Mesodermal cell (in vitro differentiated cells): ENCODE data around the gene TUBE1. TPM values are rescaled to one million over a fixed set of nuclear protein-coding genes. Genes with fewer than 3 reads are reported as not detected.

Experiments used
- H3K27ac ChIP-seq: 2 replicates; pipeline ENCODE4 v1.7.0; 2013; ENCODE audit warnings: mild to moderate bottlenecking, low read depth, low read length, moderate library complexity; ENCODE audit not compliant: severe bottlenecking
- H3K36me3 ChIP-seq: 2 replicates; pipeline ENCODE4 v1.7.1; 2013; ENCODE audit warnings: mild to moderate bottlenecking, low read length, moderate library complexity; ENCODE audit not compliant: control insufficient read depth, insufficient read depth
- H3K4me1 ChIP-seq: one replicate; pipeline ENCODE4 v1.7.1; 2013; ENCODE audit warnings: mild to moderate bottlenecking, low read length; ENCODE audit not compliant: insufficient read depth, control insufficient read depth, poor library complexity, severe bottlenecking
- H3K4me3 ChIP-seq: 2 replicates; pipeline ENCODE4 v1.7.0; 2013; ENCODE audit warnings: low read length, control low read depth, mild to moderate bottlenecking; ENCODE audit not compliant: insufficient read depth, poor library complexity, severe bottlenecking; ENCODE audit errors: extremely low read depth
- H3K9me3 ChIP-seq: 2 replicates; pipeline ENCODE4 v1.7.1; 2013; ENCODE audit warnings: mild to moderate bottlenecking, low read length, moderate library complexity; ENCODE audit not compliant: control insufficient read depth
- WGBS, 2 experiments: methylation state at CpG; one replicate each; pipeline ENCODE4 v1.1.5; 2013; ENCODE audit warnings: missing lambda C conversion rate in 2 of 2; ENCODE audit not compliant: insufficient coverage in 2 of 2; 5-methylcytosine and 5-hydroxymethylcytosine counted together
- polyA plus RNA-seq, 2 experiments: library from polyadenylated mRNA; stranded (reverse); fragments of 50-300 nt; gene quantifications; one replicate each; pipeline ENCODE4 v1.2.3, GENCODE V29; 2013

The TUBE1 gene
- polyA plus RNA-seq (2013, experiment 1 of 2): 18.4 TPM
- polyA plus RNA-seq (2013, experiment 2 of 2): 21.7 TPM

GRCh38 chr6:112087136-112087911 is at the start of gene TUBE1, which contains the start of gene FAM229B:
TSS of gene TUBE1 (minus strand) at chr6:112087482. CDS start at chr6:112087434, 48 bp downstream.
TSS of gene FAM229B (plus strand) at chr6:112087591. CDS start at chr6:112099284, 11,693 bp downstream.
- peaks cover 11% of the 10 kb centered on the region for H3K36me3 ChIP-seq
- H3K4me3 ChIP-seq: peak within 1 kb of the TSS; percentile 81
- H3K4me1 ChIP-seq: peaks cover 3% of the 10 kb centered on the region
- H3K27ac ChIP-seq: peak within 1 kb of the TSS; percentile 78
- WGBS, 2 experiments: 0 to 1% methylated on average over 50 to 57 of the region's 60 CpGs
- no peaks in the 10 kb centered on the region for H3K9me3 ChIP-seq

- Histone ChIP-seq H3K4me3 (no peak overlapping the region), H3K4me1 (no peaks in the 10 kb centered on the region), H3K36me3 (no peaks in the 10 kb centered on the region), H3K27ac (no peak overlapping the region), H3K9me3 (no peaks in the 10 kb centered on the region)
- 57 to 83% methylated on average over 1 of the region's 3 CpGs for WGBS, 2 experiments
Observed at GRCh38 chr6:112130878-112131277, 43.6 kb upstream of the TUBE1 start.

GRCh38 chr6:112128208-112128607 is 40.9 kb upstream of the TUBE1 start:
- no peak overlapping the region for H3K27ac ChIP-seq
- no peaks in the 10 kb centered on the region for H3K9me3 ChIP-seq
- H3K36me3 ChIP-seq: no peaks in the 10 kb centered on the region
- no peaks in the 10 kb centered on the region for H3K4me1 ChIP-seq
- H3K4me3 ChIP-seq: no peak overlapping the region
- WGBS, 2 experiments: 95 to 100% methylated on average over 3 to 5 of the region's 5 CpGs

GRCh38 chr6:112123982-112124381 is 36.7 kb upstream of the TUBE1 start:
- no peaks in the 10 kb centered on the region for H3K36me3 ChIP-seq
- no peak overlapping the region for H3K4me3 ChIP-seq
- no peaks in the 10 kb centered on the region for H3K9me3 ChIP-seq
- WGBS, 2 experiments: 100% methylated on average over 1 of the region's 1 CpG; no CpG with 5 or more reads in 1 of the 2 experiments
- no peaks in the 10 kb centered on the region for H3K4me1 ChIP-seq
- H3K27ac ChIP-seq: no peak overlapping the region

GRCh38 chr6:112122756-112123155 is 35.5 kb upstream of the TUBE1 start:
- H3K4me3 ChIP-seq: no peak overlapping the region
- 83 to 100% methylated on average over 1 of the region's 2 CpGs for WGBS, 2 experiments
- H3K36me3 ChIP-seq: no peaks in the 10 kb centered on the region
- no peaks in the 10 kb centered on the region for H3K9me3 ChIP-seq
- H3K27ac ChIP-seq: no peak overlapping the region
- H3K4me1 ChIP-seq: no peaks in the 10 kb centered on the region

- no peak overlapping the region for H3K4me3 ChIP-seq
- no peak overlapping the region for H3K27ac ChIP-seq
- no peaks in the 10 kb centered on the region for H3K9me3 ChIP-seq
- peaks cover 5% of the 10 kb centered on the region for H3K4me1 ChIP-seq
- H3K36me3 ChIP-seq: no peaks in the 10 kb centered on the region
Observed at GRCh38 chr6:112118034-112118433, 30.8 kb upstream of the TUBE1 start.

GRCh38 chr6:112117554-112117953 is 30.3 kb upstream of the TUBE1 start:
- Histone ChIP-seq H3K4me1 (peaks cover 5% of the 10 kb centered on the region), H3K4me3 (no peak overlapping the region), H3K27ac (no peak overlapping the region), H3K36me3 (no peaks in the 10 kb centered on the region), H3K9me3 (no peaks in the 10 kb centered on the region)
- 67 to 100% methylated on average over 1 of the region's 1 CpG for WGBS, 2 experiments

- Histone ChIP-seq H3K27ac (no peak overlapping the region), H3K4me1 (peaks cover 5% of the 10 kb centered on the region), H3K9me3 (no peaks in the 10 kb centered on the region), H3K36me3 (no peaks in the 10 kb centered on the region), H3K4me3 (no peak overlapping the region)
- no CpG with 5 or more reads among the region's 1 CpG for WGBS, 2 experiments
Observed at GRCh38 chr6:112116221-112116620, 28.9 kb upstream of the TUBE1 start.

GRCh38 chr6:112114577-112115223 is 27.4 kb upstream of the TUBE1 start:
- WGBS, 2 experiments: 100% methylated on average over 1 of the region's 3 CpGs; no CpG with 5 or more reads in 1 of the 2 experiments
- Histone ChIP-seq H3K4me1 (peaks cover 5% of the 10 kb centered on the region), H3K36me3 (no peaks in the 10 kb centered on the region), H3K27ac (no peak overlapping the region), H3K4me3 (no peak overlapping the region), H3K9me3 (no peaks in the 10 kb centered on the region)

GRCh38 chr6:112113918-112114317 is 26.6 kb upstream of the TUBE1 start:
- H3K4me3 ChIP-seq: no peak overlapping the region
- peaks cover 5% of the 10 kb centered on the region for H3K4me1 ChIP-seq
- no peak overlapping the region for H3K27ac ChIP-seq
- H3K36me3 ChIP-seq: no peaks in the 10 kb centered on the region
- H3K9me3 ChIP-seq: no peaks in the 10 kb centered on the region

GRCh38 chr6:112113431-112113830 is 26.1 kb upstream of the TUBE1 start:
- no peaks in the 10 kb centered on the region for H3K9me3 ChIP-seq
- H3K36me3 ChIP-seq: no peaks in the 10 kb centered on the region
- 76 to 100% methylated on average over 2 of the region's 3 CpGs for WGBS, 2 experiments
- H3K27ac ChIP-seq: peak overlapping the region; percentile 24
- no peak overlapping the region for H3K4me3 ChIP-seq
- H3K4me1 ChIP-seq: peaks cover 5% of the 10 kb centered on the region
